Endodermal cell (in vitro differentiated cells): ENCODE measurements around the gene DNAH12. TPM values are rescaled to one million over a fixed set of nuclear protein-coding genes. Genes with fewer than 3 reads are reported as not detected.

Experiments
- DNase-seq: peaks from one replicate; pipeline ENCODE4 v3.0.0-alpha.2; 2017
- H3K27ac ChIP-seq: 2 replicates; pipeline ENCODE4 v1.5.1; 2013; ENCODE audit warnings: mild to moderate bottlenecking, low read depth, low read length, moderate library complexity
- H3K27me3 ChIP-seq: 2 replicates; pipeline ENCODE4 v1.6.1; 2013; ENCODE audit warnings: mild to moderate bottlenecking, low read length, moderate library complexity; ENCODE audit not compliant: insufficient read depth, control insufficient read depth, poor library complexity, severe bottlenecking
- H3K36me3 ChIP-seq: 2 replicates; pipeline ENCODE4 v1.7.0; 2013; ENCODE audit warnings: mild to moderate bottlenecking, low read length, moderate library complexity; ENCODE audit not compliant: control insufficient read depth, insufficient read depth
- H3K4me1 ChIP-seq: one replicate; pipeline ENCODE4 v1.7.0; 2013; ENCODE audit warnings: low read length; ENCODE audit not compliant: control insufficient read depth, insufficient read depth
- H3K4me3 ChIP-seq: 2 replicates; pipeline ENCODE4 v1.5.1; 2013; ENCODE audit warnings: mild to moderate bottlenecking, low read length, moderate library complexity
- H3K9ac ChIP-seq: 2 replicates; pipeline ENCODE4 v1.6.1; 2013; ENCODE audit warnings: mild to moderate bottlenecking, low read length, moderate library complexity; ENCODE audit not compliant: poor library complexity, severe bottlenecking; ENCODE audit errors: extremely low read depth
- H3K9me3 ChIP-seq: 2 replicates; pipeline ENCODE4 v1.6.1; 2013; ENCODE audit warnings: mild to moderate bottlenecking, low read length, moderate library complexity; ENCODE audit not compliant: control insufficient read depth
- H3K27ac Mint-ChIP-seq: 2 replicates; pipeline ENCODE4 v1.8.0; 2020; ENCODE audit warnings: mixed read lengths
- H3K27me3 Mint-ChIP-seq: 2 replicates; pipeline ENCODE4 v1.8.0; 2021; ENCODE audit warnings: mild to moderate bottlenecking, mixed read lengths; ENCODE audit not compliant: insufficient read depth
- H3K36me3 Mint-ChIP-seq: 2 replicates; pipeline ENCODE4 v1.8.0; 2020; ENCODE audit warnings: low read depth, mixed read lengths
- H3K4me1 Mint-ChIP-seq: 2 replicates; pipeline ENCODE4 v1.8.0; 2020; ENCODE audit warnings: mixed read lengths
- H3K4me3 Mint-ChIP-seq: 2 replicates; pipeline ENCODE4 v1.8.0; 2020; ENCODE audit warnings: mild to moderate bottlenecking, moderate library complexity, mixed read lengths
- H3K9me3 Mint-ChIP-seq: 2 replicates; pipeline ENCODE4 v1.8.0; 2020; ENCODE audit warnings: mild to moderate bottlenecking, mixed read lengths
- WGBS, 2 experiments: methylation state at CpG; one replicate each; pipeline versions ENCODE4 v1.1.5 to v1.1.7; 2013; ENCODE audit warnings: missing lambda C conversion rate in 2 of 2, mixed read lengths in 1 of 2; ENCODE audit not compliant: insufficient coverage in 1 of 2, insufficient read length in 1 of 2; 5-methylcytosine and 5-hydroxymethylcytosine counted together
- total RNA-seq, 2 donors: library from RNA; stranded (reverse); fragmentation: NEBNext Ultra II Directional in 1 of 2; extraction: Animal tissue kit (Norgen Biotek cat#: 25700) in 1 of 2; gene quantifications; 2 replicates in 1 of 2; 3 replicates in 1 of 2; pipeline ENCODE4 v1.2.1, GENCODE V29; 2021
- TF ChIP-seq, protein P1 (sequence below): fragments of 200-600 bp; sonication (generic); conservative IDR thresholded peaks from 2 replicates; pipeline ENCODE4 v1.5.0; 2021; ENCODE audit warnings: antibody characterized with exemption, mild to moderate bottlenecking

DNAH12 gene
- total RNA-seq, 2 donors from 2014 or later = 0.77 to 2.2 TPM

DNA sequence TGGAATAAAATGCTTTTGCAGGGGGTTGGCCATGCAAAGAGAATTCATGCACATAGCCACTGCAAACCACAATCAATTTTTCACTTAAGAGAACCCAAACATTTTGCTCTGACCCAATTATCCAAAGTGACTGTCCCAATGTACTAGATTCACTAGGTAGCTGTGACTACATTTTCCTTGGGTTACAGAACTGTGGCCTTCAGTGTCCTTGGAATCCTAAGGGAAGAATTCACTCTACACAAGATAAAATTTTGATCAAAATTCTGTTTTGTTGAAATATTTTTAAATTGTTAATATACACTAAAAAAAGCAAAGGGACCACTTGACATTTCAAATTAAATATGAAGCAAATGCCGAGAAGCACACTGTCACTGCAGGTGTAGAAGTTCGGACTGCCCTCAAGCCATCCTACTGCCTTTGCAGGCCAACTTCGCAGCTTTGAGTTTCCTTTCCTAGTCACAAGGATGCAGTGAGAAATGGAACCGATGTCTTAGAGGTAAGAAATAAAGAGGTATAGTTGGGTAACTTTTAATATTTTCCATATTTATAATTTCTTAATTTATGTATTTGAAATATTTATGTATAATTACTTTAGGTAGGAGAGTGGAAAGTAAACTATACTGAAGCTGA lies 251.1 kb downstream of the DNAH12 start:
- H3K4me1 ChIP-seq = no peaks in the 10 kb centered on the region
- H3K27me3 ChIP-seq = no peaks in the 10 kb centered on the region
- Mint-ChIP-seq H3K9me3 (no peaks in the 10 kb centered on the region), H3K27ac (no peak overlapping the region), H3K4me1 (peaks cover 10% of the 10 kb centered on the region), H3K36me3 (no peaks in the 10 kb centered on the region), H3K27me3 (no peaks in the 10 kb centered on the region), H3K4me3 (no peak overlapping the region)
- no peaks in the 10 kb centered on the region for H3K36me3 ChIP-seq
- no peak overlapping the region for H3K27ac ChIP-seq
- no peak overlapping the region for H3K9ac ChIP-seq
- DNase-seq = no peak
- no peaks in the 10 kb centered on the region for H3K9me3 ChIP-seq
- H3K4me3 ChIP-seq = no peak overlapping the region
- WGBS, 2 experiments = 83 to 91% methylated on average over 2 to 3 of the region's 4 CpGs
- TF ChIP-seq, protein P1, sequence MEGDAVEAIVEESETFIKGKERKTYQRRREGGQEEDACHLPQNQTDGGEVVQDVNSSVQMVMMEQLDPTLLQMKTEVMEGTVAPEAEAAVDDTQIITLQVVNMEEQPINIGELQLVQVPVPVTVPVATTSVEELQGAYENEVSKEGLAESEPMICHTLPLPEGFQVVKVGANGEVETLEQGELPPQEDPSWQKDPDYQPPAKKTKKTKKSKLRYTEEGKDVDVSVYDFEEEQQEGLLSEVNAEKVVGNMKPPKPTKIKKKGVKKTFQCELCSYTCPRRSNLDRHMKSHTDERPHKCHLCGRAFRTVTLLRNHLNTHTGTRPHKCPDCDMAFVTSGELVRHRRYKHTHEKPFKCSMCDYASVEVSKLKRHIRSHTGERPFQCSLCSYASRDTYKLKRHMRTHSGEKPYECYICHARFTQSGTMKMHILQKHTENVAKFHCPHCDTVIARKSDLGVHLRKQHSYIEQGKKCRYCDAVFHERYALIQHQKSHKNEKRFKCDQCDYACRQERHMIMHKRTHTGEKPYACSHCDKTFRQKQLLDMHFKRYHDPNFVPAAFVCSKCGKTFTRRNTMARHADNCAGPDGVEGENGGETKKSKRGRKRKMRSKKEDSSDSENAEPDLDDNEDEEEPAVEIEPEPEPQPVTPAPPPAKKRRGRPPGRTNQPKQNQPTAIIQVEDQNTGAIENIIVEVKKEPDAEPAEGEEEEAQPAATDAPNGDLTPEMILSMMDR = no peak

DNA sequence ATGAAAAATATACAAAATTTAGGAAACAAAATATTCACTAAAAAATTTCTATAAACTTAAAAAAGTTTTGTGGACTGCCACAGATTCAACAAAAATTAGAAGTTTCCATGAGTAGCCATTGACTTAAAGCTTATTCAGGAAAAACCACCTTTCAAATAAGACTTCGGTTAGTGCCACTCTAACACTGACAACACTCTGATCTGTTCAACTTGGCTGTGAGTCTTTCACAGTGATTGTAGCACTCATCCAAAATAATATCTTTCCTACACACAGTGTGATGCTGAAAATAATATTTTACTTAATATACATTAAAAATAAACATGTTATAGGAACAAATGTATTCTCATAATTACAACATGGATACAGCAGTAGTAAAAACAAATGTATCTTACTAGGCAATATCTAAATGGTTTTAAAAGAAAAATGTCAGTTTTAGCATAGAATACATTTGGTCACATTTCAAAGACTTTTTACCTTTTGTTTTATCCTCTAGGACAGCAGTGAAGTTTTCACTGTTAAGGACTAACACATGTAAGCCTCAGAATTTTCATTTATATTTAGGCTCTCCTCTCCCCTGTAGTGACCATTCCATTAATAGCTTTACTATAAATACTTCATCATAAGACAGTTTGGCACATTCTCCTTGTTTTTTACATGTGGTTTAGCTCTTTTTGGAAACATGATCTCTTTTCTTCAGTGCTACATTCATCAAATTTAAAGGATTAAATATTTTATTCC lies 251.8 kb downstream of the DNAH12 start, which contains the start of gene ASB14:
ASB14 (minus strand) TSS at position 527 of the 738 bp plus-strand sequence. CDS start 652 bp downstream, outside the sequence.
- no peaks in the 10 kb centered on the region for H3K27me3 Mint-ChIP-seq
- TF ChIP-seq, protein P1 = no peak
- H3K9me3 ChIP-seq = no peaks in the 10 kb centered on the region
- no peak within 1 kb of the TSS for H3K27ac Mint-ChIP-seq
- H3K4me3 Mint-ChIP-seq = no peak within 1 kb of the TSS
- H3K9me3 Mint-ChIP-seq = no peaks in the 10 kb centered on the region
- WGBS, 2 experiments = 92 to 98% methylated on average over 1 of the region's 1 CpG
- H3K9ac ChIP-seq = no peak within 1 kb of the TSS
- H3K4me1 Mint-ChIP-seq = peaks cover 8% of the 10 kb centered on the region
- H3K4me3 ChIP-seq = no peak within 1 kb of the TSS
- H3K36me3 ChIP-seq = no peaks in the 10 kb centered on the region
- DNase-seq = no peak
- no peaks in the 10 kb centered on the region for H3K27me3 ChIP-seq
- H3K36me3 Mint-ChIP-seq = no peaks in the 10 kb centered on the region
- no peak within 1 kb of the TSS for H3K27ac ChIP-seq
- H3K4me1 ChIP-seq = no peaks in the 10 kb centered on the region

DNA sequence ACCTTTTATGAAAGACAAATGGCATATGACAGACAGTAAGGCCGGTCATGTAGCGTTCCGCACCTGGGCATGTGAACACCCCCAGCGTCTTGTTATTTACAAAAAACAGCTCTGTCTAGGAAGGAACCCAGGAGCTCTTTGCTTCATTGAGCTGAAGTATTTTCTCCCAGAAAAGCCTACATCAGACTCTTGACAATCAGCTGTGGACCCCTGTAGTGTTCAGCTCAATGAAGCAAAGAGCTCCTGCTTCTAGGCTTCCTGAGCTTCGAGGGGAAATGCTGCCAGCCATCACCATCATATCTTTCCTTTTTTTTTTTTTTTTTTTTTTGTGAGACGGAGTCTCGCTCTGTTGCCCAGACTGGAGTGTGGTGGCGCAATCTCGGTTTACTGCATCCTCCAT lies 255.7 kb downstream of the DNAH12 start:
- Mint-ChIP-seq H3K27ac (no peak overlapping the region), H3K4me1 (no peaks in the 10 kb centered on the region), H3K9me3 (peaks cover 5% of the 10 kb centered on the region), H3K4me3 (no peak overlapping the region), H3K27me3 (no peaks in the 10 kb centered on the region), H3K36me3 (peaks cover 2% of the 10 kb centered on the region)
- 89 to 96% methylated on average over 4 to 9 of the region's 9 CpGs for WGBS, 2 experiments
- DNase-seq = no peak
- Histone ChIP-seq H3K27me3 (no peaks in the 10 kb centered on the region), H3K9ac (no peak overlapping the region), H3K9me3 (peaks cover 14% of the 10 kb centered on the region), H3K27ac (no peak overlapping the region), H3K36me3 (no peaks in the 10 kb centered on the region), H3K4me1 (no peaks in the 10 kb centered on the region), H3K4me3 (no peak overlapping the region)
- TF ChIP-seq, protein P1 = no peak
